OCI-LY3 (cell line): ENCODE data around the gene GRWD1.

Source experiments
- H2AFZ ChIP-seq: fragments of 200-600, 300-600 bp; shearing (Covaris generic); 2 replicates; pipeline ENCODE4 v1.6.0; 2014; ENCODE audit warnings: antibody characterized with exemption, low read depth, low read length
- H3K27ac ChIP-seq: fragments of 200-600, 300-600 bp; sonication (generic); 2 replicates; pipeline ENCODE4 v1.5.1; 2014; ENCODE audit warnings: mild to moderate bottlenecking, low read length, moderate library complexity, mixed read lengths
- H3K27me3 ChIP-seq: fragments of 200-600, 300-600 bp; sonication (generic); 2 replicates; pipeline ENCODE4 v1.6.1; 2014; ENCODE audit warnings: low read depth, low read length, mixed read lengths
- H3K36me3 ChIP-seq: fragments of 200-600, 300-600 bp; sonication (generic); replicated peaks from 2 replicates; pipeline ENCODE3; 2014; ENCODE audit warnings: low read depth, low read length, mixed read lengths
- H3K4me1 ChIP-seq: fragments of 300-600, 200-600 bp; sonication (generic); 2 replicates; pipeline ENCODE4 v1.6.1; 2014; ENCODE audit warnings: low read length, mixed read lengths
- H3K4me2 ChIP-seq: fragments of 200-600, 300-600 bp; sonication (generic); 2 replicates; pipeline ENCODE4 v1.6.1; 2014; ENCODE audit warnings: low read length, mixed read lengths
- H3K4me3 ChIP-seq: fragments of 300-600, 200-600 bp; sonication (generic); 2 replicates; pipeline ENCODE4 v1.5.1; 2014; ENCODE audit warnings: antibody characterized with exemption, mild to moderate bottlenecking, low read length, moderate library complexity
- H3K79me2 ChIP-seq: fragments of 300-600, 200-600 bp; shearing (Covaris generic); 2 replicates; pipeline ENCODE4 v1.6.1; 2014; ENCODE audit warnings: mild to moderate bottlenecking, low read length, mixed read lengths
- H3K9ac ChIP-seq: fragments of 300-600, 200-600 bp; shearing (Covaris generic); 2 replicates; pipeline ENCODE4 v1.6.0; 2014; ENCODE audit warnings: mild to moderate bottlenecking, low read length, moderate library complexity
- H3K9me3 ChIP-seq: fragments of 200-600, 300-600 bp; shearing (Covaris generic); 2 replicates; pipeline ENCODE4 v1.6.1; 2014; ENCODE audit warnings: low read length, mixed read lengths; ENCODE audit not compliant: insufficient read depth
- H4K20me1 ChIP-seq: fragments of 200-600, 300-600 bp; sonication (generic); 2 replicates; pipeline ENCODE4 v1.6.1; 2016; ENCODE audit warnings: low read length, mixed read lengths; ENCODE audit not compliant: insufficient read depth
- EZH2phosphoT487 ChIP-seq: fragments of 200-600 bp; shearing (Covaris generic); IDR thresholded peaks from 2 replicates; pipeline ENCODE4 v1.6.1; 2018; ENCODE audit warnings: antibody characterized with exemption, mixed run types, low read depth
- TF ChIP-seq, protein P1 (sequence below): fragments of 200-600, 300-600 bp; sonication (generic); IDR thresholded peaks from 2 replicates; pipeline ENCODE4 v1.5.1; 2014; ENCODE audit warnings: antibody characterized with exemption, low read length, low read depth

The GRWD1 gene

DNA sequence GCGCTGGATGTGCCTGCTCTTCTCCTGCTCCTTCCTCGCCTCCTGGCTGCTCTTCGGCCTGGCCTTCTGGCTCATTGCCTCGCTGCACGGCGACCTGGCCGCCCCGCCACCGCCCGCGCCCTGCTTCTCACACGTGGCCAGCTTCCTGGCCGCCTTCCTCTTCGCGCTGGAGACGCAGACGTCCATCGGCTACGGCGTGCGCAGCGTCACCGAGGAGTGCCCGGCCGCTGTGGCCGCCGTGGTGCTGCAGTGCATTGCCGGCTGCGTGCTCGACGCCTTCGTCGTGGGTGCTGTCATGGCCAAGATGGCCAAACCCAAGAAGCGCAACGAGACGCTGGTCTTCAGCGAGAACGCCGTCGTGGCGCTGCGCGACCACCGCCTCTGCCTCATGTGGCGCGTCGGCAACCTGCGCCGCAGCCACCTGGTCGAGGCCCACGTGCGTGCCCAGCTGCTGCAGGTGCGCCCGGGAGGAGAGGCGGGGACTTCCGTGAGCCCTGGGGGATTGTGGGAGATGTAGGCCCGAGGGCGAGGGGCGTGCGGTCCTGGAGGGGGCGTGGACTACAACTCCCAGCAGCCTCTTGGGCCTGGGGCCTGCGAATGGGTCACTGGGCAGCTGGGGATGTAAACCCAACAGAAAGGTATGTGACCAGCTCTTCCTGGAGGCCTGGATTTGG is 16.3 kb downstream of the GRWD1 start:
- H3K4me2 ChIP-seq: no peak overlapping the region
- no peaks in the 10 kb centered on the region for H3K4me1 ChIP-seq
- H3K27ac ChIP-seq: no peak overlapping the region
- H3K27me3 ChIP-seq: no peaks in the 10 kb centered on the region
- no peak overlapping the region for H2AFZ ChIP-seq
- no peak overlapping the region for H3K9ac ChIP-seq
- TF ChIP-seq, protein P1, sequence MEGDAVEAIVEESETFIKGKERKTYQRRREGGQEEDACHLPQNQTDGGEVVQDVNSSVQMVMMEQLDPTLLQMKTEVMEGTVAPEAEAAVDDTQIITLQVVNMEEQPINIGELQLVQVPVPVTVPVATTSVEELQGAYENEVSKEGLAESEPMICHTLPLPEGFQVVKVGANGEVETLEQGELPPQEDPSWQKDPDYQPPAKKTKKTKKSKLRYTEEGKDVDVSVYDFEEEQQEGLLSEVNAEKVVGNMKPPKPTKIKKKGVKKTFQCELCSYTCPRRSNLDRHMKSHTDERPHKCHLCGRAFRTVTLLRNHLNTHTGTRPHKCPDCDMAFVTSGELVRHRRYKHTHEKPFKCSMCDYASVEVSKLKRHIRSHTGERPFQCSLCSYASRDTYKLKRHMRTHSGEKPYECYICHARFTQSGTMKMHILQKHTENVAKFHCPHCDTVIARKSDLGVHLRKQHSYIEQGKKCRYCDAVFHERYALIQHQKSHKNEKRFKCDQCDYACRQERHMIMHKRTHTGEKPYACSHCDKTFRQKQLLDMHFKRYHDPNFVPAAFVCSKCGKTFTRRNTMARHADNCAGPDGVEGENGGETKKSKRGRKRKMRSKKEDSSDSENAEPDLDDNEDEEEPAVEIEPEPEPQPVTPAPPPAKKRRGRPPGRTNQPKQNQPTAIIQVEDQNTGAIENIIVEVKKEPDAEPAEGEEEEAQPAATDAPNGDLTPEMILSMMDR: no peak
- TF ChIP-seq EZH2phosphoT487: no peak
- H3K79me2 ChIP-seq: peaks cover 12% of the 10 kb centered on the region
- no peak overlapping the region for H3K4me3 ChIP-seq
- no peaks in the 10 kb centered on the region for H4K20me1 ChIP-seq
- H3K9me3 ChIP-seq: no peaks in the 10 kb centered on the region
- peaks cover 24% of the 10 kb centered on the region for H3K36me3 ChIP-seq

DNA sequence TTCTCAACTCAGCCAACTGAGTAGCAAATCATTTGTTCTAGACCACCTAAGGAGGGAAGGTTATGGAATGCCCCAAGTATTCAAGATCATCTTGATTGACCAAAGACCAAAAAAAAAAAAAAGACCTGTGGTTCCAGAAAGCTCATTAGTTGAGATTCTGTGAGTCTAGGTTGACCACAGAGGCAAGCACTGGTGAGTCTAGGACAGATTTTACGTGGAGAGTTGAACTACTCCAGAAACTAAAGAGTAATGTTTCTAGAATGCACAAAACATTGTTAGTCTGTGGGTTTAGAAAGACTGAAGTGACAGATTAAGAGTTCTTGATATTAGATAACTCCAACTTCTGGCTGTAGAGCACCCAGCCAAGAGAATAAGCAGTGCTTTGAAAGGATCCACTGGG is 19.4 kb downstream of the GRWD1 start:
- H3K4me2 ChIP-seq: no peak overlapping the region
- H3K4me1 ChIP-seq: peaks cover 9% of the 10 kb centered on the region
- H3K36me3 ChIP-seq: peaks cover 13% of the 10 kb centered on the region
- H3K4me3 ChIP-seq: no peak overlapping the region
- H2AFZ ChIP-seq: no peak overlapping the region
- no peaks in the 10 kb centered on the region for H3K9me3 ChIP-seq
- no peak overlapping the region for H3K9ac ChIP-seq
- TF ChIP-seq EZH2phosphoT487: no peak
- TF ChIP-seq, protein P1: no peak
- H3K79me2 ChIP-seq: peaks cover 6% of the 10 kb centered on the region
- peaks cover 5% of the 10 kb centered on the region; the same call in 1 of the 2 replicates for H4K20me1 ChIP-seq
- no peak overlapping the region for H3K27ac ChIP-seq
- no peaks in the 10 kb centered on the region for H3K27me3 ChIP-seq

- no peak for TF ChIP-seq EZH2phosphoT487
- TF ChIP-seq, protein P1: no peak
- Histone ChIP-seq H3K4me2 (no peak overlapping the region), H3K79me2 (peaks cover 9% of the 10 kb centered on the region), H3K4me3 (no peak overlapping the region), H3K27me3 (no peaks in the 10 kb centered on the region), H3K27ac (no peak overlapping the region), H4K20me1 (peaks cover 6% of the 10 kb centered on the region; the same call in 1 of the 2 replicates), H3K9me3 (no peaks in the 10 kb centered on the region), H3K9ac (no peak overlapping the region), H3K4me1 (peaks cover 11% of the 10 kb centered on the region), H3K36me3 (peaks cover 20% of the 10 kb centered on the region), H2AFZ (no peak overlapping the region)
These were observed 21.0 kb downstream of the GRWD1 start for GRCh38 chr19:48466561-48467325.

DNA sequence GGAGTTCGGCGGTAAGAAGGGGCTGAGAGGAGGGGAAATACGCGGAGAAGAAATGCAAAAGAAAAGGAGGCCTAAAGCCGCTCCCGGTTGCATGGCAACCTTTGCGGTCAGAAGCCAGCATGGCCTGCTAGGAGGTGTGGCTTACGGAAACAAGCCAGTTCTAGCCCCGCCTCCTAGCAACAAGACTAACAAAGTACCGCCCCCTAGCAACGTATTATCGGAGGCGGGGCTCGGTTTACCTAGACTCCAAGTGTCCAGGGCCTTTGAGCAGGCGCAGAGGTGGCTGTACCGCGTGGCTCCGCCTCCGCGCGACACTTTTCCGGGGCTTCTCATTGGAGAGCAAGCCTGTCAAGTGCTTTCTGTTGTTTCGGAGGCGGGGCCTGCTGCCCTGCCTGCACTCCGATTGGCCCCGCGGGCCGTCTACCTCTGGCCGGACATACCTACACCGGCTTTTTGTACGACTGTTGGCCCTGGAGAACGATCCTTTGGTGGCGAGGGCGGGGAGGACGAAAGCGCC is 23.0 kb downstream of the GRWD1 start:
- no peaks in the 10 kb centered on the region for H3K9me3 ChIP-seq
- H3K4me2 ChIP-seq: peak overlapping the region; percentile 92
- TF ChIP-seq, protein P1: no peak
- TF ChIP-seq EZH2phosphoT487: no peak
- H3K4me3 ChIP-seq: peak overlapping the region; percentile 81
- H3K27ac ChIP-seq: peak overlapping the region; percentile 73
- H3K79me2 ChIP-seq: peaks cover 9% of the 10 kb centered on the region
- H3K9ac ChIP-seq: peak overlapping the region; percentile 78
- H4K20me1 ChIP-seq: peaks cover 6% of the 10 kb centered on the region; the same call in 1 of the 2 replicates
- H3K4me1 ChIP-seq: peaks cover 17% of the 10 kb centered on the region
- peaks cover 27% of the 10 kb centered on the region for H3K36me3 ChIP-seq
- no peaks in the 10 kb centered on the region for H3K27me3 ChIP-seq
- H2AFZ ChIP-seq: no peak overlapping the region; the same call in 1 of the 2 replicates
